Peyer's patch (tissue), 4 donors: ENCODE data around the gene SRP72.

Experiments
- POLR2A ChIP-seq, 2 donors: fragments of 450-650 bp; IDR thresholded peaks; one replicate each; pipeline ENCODE4 v1.5.1; 2017; ENCODE audit warnings: antibody characterized with exemption in 2 of 2, mild to moderate bottlenecking in 2 of 2, moderate library complexity in 2 of 2
- TF ChIP-seq, protein P1 (sequence below), 6 experiments: fragments of 450-650 bp in 4 of 6; fragments of 200-600 bp in 2 of 6; sonication (generic) in 1 of 6; IDR thresholded peaks; one replicate each; pipeline ENCODE4 v1.5.1; 2017 to 2019; ENCODE audit warnings: antibody characterized with exemption in 6 of 6, mild to moderate bottlenecking in 3 of 6, moderate library complexity in 1 of 6

- TF ChIP-seq, protein P1, sequence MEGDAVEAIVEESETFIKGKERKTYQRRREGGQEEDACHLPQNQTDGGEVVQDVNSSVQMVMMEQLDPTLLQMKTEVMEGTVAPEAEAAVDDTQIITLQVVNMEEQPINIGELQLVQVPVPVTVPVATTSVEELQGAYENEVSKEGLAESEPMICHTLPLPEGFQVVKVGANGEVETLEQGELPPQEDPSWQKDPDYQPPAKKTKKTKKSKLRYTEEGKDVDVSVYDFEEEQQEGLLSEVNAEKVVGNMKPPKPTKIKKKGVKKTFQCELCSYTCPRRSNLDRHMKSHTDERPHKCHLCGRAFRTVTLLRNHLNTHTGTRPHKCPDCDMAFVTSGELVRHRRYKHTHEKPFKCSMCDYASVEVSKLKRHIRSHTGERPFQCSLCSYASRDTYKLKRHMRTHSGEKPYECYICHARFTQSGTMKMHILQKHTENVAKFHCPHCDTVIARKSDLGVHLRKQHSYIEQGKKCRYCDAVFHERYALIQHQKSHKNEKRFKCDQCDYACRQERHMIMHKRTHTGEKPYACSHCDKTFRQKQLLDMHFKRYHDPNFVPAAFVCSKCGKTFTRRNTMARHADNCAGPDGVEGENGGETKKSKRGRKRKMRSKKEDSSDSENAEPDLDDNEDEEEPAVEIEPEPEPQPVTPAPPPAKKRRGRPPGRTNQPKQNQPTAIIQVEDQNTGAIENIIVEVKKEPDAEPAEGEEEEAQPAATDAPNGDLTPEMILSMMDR (IDR thresholded peaks at IDR 0.05), result peak in 5 of 6 experiments; percentile 24 to 61 (median 54)
- TF ChIP-seq POLR2A (IDR thresholded peaks at IDR 0.05), result peak in 1 of 2 donors; percentile 64
Measured at GRCh38 chr4:56435140-56435926, 32.1 kb upstream of the SRP72 start, which contains the start of gene PPAT.
